Glutamatergic neuron (in vitro differentiated cells): ENCODE data around the gene MAP1LC3B2. TPM values are rescaled to one million over a fixed set of nuclear protein-coding genes. Genes with fewer than 3 reads are reported as not detected.

Experiments used
- DNase-seq: peaks from one replicate; pipeline ENCODE4 v3.0.0; 2022
- H3K27ac Mint-ChIP-seq: one replicate; pipeline ENCODE4 v1.8.0; 2020; ENCODE audit warnings: mild to moderate bottlenecking, mixed read lengths, inconsistent platforms; ENCODE audit not compliant: unreplicated experiment
- H3K27me3 Mint-ChIP-seq: one replicate; pipeline ENCODE4 v1.8.0; 2020; ENCODE audit warnings: mild to moderate bottlenecking, moderate library complexity, mixed read lengths, inconsistent platforms; ENCODE audit not compliant: unreplicated experiment
- H3K36me3 Mint-ChIP-seq: one replicate; pipeline ENCODE4 v1.8.0; 2020; ENCODE audit warnings: mild to moderate bottlenecking, mixed read lengths, inconsistent platforms; ENCODE audit not compliant: unreplicated experiment
- H3K4me1 Mint-ChIP-seq: one replicate; pipeline ENCODE4 v1.8.0; 2020; ENCODE audit warnings: mild to moderate bottlenecking, low read depth, mixed read lengths, inconsistent platforms; ENCODE audit not compliant: unreplicated experiment
- H3K4me3 Mint-ChIP-seq: one replicate; pipeline ENCODE4 v1.8.0; 2020; ENCODE audit warnings: mild to moderate bottlenecking, mixed read lengths, inconsistent platforms; ENCODE audit not compliant: unreplicated experiment
- H3K9me3 Mint-ChIP-seq: one replicate; pipeline ENCODE4 v1.8.0; 2020; ENCODE audit warnings: mild to moderate bottlenecking, moderate library complexity, mixed read lengths, inconsistent platforms; ENCODE audit not compliant: unreplicated experiment
- total RNA-seq: library from RNA; stranded (reverse); fragmentation: NEBNext Ultra II Directional; extraction: Animal tissue kit (Norgen Biotek cat#: 25700); gene quantifications from one replicate; pipeline ENCODE4 v1.2.1, GENCODE V29; 2021; ENCODE audit not compliant: unreplicated experiment
- TF ChIP-seq, protein P1 (sequence below): fragments of 200-600 bp; sonication (generic); IDR thresholded peaks from one replicate; pipeline ENCODE4 v1.5.0; 2021; ENCODE audit not compliant: partially characterized antibody, unreplicated experiment

The MAP1LC3B2 gene
- total RNA-seq, 1 donor from 2014 or later, result 4.4 TPM

DNA sequence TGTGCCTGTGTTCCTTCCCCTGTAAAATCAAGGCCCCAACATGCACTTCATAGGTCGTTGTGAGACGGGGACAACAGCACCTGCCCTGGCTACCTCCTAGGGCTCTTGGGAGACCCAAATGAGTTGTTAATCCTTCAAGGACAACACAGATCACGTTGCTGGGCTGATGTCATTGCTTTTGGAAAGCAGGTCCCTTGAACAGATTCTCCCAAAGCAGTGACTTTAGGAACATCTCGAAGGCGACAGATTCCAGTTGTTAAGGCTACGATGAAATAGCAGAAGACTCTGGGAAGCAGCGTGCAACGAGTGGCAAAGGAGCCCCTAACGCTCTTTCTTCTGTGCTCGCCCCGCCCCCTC lies 26.2 kb upstream of the MAP1LC3B2 start:
- peaks cover 5% of the 10 kb centered on the region for H3K9me3 Mint-ChIP-seq
- peak overlapping the region; percentile 43 for H3K27ac Mint-ChIP-seq
- H3K36me3 Mint-ChIP-seq, result no peaks in the 10 kb centered on the region
- no peak for DNase-seq
- H3K4me1 Mint-ChIP-seq, result peaks cover 10% of the 10 kb centered on the region
- peaks cover 14% of the 10 kb centered on the region for H3K27me3 Mint-ChIP-seq
- peak overlapping the region; percentile 92 for H3K4me3 Mint-ChIP-seq
- TF ChIP-seq, protein P1, sequence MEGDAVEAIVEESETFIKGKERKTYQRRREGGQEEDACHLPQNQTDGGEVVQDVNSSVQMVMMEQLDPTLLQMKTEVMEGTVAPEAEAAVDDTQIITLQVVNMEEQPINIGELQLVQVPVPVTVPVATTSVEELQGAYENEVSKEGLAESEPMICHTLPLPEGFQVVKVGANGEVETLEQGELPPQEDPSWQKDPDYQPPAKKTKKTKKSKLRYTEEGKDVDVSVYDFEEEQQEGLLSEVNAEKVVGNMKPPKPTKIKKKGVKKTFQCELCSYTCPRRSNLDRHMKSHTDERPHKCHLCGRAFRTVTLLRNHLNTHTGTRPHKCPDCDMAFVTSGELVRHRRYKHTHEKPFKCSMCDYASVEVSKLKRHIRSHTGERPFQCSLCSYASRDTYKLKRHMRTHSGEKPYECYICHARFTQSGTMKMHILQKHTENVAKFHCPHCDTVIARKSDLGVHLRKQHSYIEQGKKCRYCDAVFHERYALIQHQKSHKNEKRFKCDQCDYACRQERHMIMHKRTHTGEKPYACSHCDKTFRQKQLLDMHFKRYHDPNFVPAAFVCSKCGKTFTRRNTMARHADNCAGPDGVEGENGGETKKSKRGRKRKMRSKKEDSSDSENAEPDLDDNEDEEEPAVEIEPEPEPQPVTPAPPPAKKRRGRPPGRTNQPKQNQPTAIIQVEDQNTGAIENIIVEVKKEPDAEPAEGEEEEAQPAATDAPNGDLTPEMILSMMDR, result no peak

DNA sequence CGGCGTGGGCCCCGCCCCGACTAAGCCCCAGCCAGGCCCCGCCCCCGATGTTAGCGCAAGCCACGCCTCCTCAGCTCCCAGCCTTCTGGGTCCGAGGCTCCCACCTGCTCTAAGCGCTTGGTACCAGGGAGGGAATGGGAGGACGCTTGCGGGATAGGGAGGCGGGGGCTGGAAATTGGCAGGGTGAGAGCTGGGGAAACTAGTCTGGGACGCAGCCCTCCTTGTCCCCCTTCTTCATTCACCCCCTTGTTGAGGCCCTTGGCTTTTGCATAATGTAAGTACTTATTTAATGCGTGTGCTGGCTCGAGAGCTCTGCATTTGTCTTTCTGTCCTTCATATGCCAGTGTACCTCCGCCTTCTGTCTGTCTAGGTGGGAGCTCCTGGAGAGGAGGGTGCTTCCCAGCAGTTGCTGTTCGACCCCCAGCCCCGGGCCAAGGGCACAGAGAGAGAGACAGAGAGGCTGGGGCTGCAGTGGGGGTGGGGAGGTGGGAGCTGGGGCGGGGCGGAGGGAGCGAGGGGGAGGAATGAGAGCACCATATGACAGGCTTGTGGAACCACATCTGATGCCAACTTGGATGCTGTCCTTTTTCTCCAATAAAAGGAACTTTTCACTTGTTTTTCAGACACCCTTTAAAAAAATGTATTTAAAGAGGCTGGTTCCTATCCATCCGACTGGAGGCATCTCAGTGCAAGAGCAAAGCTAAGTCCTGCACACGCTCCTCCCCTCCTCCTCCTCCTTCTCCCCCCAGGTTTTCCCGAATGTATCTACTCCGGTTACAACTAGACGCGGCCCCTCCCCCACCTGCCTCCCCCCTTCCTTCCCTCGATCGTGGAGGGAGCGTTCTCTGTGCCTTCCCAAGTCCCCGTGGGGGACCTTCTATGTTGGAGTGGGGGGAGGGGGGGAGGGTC lies 25.6 kb upstream of the MAP1LC3B2 start:
- Mint-ChIP-seq H3K4me3 (peak overlapping the region; percentile 92), H3K36me3 (no peaks in the 10 kb centered on the region), H3K4me1 (peaks cover 10% of the 10 kb centered on the region), H3K27me3 (peaks cover 14% of the 10 kb centered on the region), H3K9me3 (peaks cover 5% of the 10 kb centered on the region), H3K27ac (peak overlapping the region; percentile 87)
- peak; percentile 89 for DNase-seq
- TF ChIP-seq, protein P1, result no peak

DNA sequence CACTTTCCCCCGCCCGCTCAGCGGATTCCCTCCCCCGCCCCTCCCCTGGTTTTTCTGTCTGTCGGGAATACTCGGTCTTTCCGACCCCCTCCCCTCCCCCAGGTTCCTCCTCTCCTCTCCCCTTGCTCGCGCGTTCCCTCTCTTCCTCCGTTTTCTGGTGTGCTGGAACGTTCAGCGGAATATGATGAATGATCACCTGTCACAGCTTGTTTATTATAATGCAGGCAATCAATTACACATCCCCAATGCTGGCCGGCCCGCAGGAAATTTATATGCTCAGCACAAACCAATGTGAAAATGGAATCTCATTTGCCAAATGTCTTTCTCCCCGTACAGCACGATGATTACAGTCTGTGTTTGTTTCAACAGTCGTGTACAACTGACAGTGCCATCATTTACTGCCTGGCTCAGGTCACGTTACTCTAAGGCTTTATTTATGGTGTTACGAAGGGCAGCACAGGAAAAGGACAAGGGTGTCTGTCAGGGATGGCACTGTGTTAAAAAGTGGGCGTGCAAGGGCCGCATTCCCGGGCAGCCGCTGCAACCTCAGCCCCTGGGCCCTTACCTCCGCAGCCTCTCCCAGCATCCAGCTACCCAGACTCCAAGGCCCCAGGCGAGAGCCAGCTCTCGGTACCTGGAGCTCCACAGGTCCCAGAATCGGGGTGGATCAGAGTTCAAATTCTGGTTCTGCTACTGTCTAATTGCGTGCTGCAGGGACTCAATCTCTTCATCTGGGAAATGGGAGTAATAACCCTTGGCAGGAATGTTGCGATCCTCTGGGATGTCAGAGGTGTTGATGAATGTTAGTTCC lies 24.7 kb upstream of the MAP1LC3B2 start:
- H3K27me3 Mint-ChIP-seq, result peaks cover 14% of the 10 kb centered on the region

DNA sequence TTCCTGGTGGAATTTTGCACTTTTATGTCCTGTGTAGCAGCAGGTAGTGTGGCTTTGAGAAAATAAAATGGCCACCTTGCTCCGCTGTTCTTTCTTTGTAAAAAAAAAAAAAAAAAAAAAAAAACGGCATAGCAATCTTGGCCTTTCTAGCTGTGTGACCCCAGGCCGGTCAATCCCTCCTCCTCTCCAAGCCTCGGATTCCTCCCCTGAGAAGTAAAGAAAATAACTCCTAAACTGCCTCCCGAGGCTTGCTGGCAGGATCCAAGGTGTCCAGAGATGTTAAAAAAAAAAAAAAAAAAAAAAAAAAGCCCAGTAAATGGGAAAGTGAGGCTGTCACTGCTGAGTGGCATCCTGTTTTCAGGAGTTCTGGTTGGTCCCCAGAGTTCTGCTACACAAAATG lies 23.9 kb upstream of the MAP1LC3B2 start:
- H3K36me3 Mint-ChIP-seq, result no peaks in the 10 kb centered on the region
- H3K27me3 Mint-ChIP-seq, result peaks cover 14% of the 10 kb centered on the region
- TF ChIP-seq, protein P1, result no peak
- DNase-seq, result no peak
- H3K4me3 Mint-ChIP-seq, result no peak overlapping the region
- peaks cover 13% of the 10 kb centered on the region for H3K4me1 Mint-ChIP-seq
- H3K9me3 Mint-ChIP-seq, result peaks cover 5% of the 10 kb centered on the region
- no peak overlapping the region for H3K27ac Mint-ChIP-seq

More for the DNA sequence above, 24.7 kb upstream of the MAP1LC3B2 start:
- peaks cover 13% of the 10 kb centered on the region for H3K4me1 Mint-ChIP-seq
- peaks cover 5% of the 10 kb centered on the region for H3K9me3 Mint-ChIP-seq
- H3K4me3 Mint-ChIP-seq, result peak overlapping the region; percentile 92
- H3K36me3 Mint-ChIP-seq, result no peaks in the 10 kb centered on the region
- peak overlapping the region; percentile 70 for H3K27ac Mint-ChIP-seq
- TF ChIP-seq, protein P1, result no peak
- DNase-seq, result peak; percentile 30
